ENCODE results near the gene BAIAP2L1.
"Not testable (repeated sequence)": the region's sequence is repeated elsewhere in the genome, so short reads cannot be mapped to it uniquely, and the experiment has no call there.

The BAIAP2L1 gene

DNA sequence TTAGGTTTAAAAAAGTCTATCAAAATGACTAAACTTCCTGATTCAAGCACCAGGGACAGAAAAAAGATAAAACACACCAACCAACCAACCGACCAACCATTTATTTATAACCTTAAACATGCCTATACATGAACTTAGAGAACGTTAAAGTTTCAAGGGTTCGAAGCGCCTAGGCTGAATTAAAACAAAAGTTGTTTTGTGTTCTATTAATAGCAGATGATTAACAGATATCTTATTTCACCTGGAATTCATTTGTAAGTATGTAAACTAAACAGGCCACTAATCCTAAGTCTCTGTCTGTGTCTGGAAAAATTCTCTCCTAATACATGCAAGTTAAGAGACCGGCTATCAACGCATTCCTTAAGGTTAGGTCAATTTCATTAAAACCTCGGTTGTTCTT is 1.4 kb downstream of the BAIAP2L1 start:
- in situ Hi-C loops (cut with HindIII; ENCODE audit: low sequenced_read_pairs) = no loop called here

DNA sequence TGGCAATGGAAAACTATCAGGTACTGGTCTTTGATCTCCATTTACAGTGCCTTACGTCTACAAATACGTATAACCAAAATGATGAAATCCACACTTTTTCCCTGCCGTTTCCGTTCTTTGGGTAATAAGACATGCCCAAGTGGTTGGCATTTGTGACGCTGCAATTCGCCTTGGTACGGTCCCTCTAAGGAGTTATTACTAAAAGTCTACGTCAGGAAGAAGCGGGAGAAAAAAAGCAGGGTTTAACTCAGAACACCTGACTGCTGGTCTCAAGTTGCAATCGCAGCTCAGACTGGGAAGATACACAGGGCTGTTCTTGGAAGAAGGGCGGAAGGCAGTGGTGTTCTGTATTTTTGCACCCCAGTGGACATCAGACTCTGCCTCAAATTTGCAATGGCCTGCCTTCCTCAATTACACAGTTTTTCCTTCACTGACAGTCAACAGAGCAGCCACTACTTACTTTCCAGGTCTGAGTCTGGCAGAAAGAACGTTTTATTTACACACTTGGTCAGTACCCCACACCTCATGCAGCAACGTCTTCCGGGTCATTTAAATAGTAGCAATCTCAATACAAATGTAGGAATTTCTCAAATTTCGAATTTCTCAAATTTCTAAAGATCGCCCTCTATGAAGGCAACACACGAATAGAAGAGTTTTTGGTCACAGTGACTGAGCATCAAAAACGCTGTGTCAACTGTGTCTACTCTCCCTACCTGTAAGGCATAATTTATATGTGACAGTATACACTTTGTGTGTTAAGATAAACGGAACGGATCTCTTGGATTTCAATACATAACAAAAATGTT is 2.1 kb downstream of the BAIAP2L1 start:
- in situ Hi-C loops (cut with HindIII; ENCODE audit: low sequenced_read_pairs) = no loop called here

DNA sequence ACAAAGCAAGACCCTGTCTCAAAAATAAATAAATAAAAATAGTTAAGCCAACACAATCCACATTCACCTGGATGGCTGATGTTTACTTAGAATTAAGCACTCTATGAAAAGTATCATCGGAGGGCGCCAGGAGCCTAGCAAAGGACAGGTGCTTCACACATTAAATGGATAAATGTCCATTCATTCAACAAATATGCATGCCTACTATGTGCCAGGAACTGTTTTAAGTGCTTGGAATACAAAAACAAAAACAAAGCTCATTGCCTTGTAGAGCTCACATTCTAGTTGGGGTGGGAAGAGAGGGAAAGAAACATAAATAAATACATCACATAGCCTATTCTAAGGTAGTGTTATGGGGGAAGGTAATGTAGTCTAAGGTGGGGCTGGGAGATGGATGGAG is 4.1 kb downstream of the BAIAP2L1 start:
- in situ Hi-C loops (cut with HindIII; ENCODE audit: low sequenced_read_pairs) = no loop called here

DNA sequence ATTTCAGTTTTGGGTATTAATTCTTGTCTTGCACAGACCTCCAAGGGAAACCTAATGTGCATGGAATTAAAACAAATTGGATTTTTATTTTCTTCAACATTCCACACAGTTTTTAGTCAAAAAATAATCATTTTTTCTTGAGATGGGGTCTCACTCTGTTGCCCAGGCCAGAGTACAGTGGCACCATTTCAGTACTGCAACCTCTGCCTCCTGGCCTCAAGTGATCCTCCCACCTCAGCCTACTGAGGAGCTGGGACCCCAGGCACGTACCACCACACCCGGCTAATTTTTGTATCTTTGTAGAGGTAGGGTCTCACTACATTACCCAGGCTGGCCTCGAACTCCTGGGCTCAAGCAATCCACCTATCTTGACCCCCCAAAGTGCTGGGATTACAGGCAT is 4.9 kb downstream of the BAIAP2L1 start:
- in situ Hi-C loops (cut with HindIII; ENCODE audit: low sequenced_read_pairs) = no loop called here

DNA sequence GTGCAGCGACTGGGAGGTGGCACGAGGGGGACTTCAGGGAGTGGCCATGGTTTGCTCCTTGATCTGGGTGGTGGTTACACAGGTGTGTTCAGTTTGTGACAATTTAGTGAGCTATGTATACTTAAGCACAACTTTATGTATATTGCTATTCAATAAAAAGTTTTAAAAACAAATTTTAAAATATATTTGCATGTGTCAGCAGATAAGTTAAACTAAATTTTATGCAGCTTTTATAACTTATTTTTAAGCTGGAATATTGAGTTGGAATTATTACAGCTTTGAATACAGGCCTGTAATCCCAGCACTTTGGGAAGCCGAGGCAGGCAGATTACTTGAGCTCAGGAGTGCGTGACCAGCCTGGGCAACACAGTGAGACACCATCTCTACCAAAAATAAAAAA is 5.4 kb downstream of the BAIAP2L1 start:
- in situ Hi-C loops (cut with HindIII; ENCODE audit: low sequenced_read_pairs) = no loop called here

DNA sequence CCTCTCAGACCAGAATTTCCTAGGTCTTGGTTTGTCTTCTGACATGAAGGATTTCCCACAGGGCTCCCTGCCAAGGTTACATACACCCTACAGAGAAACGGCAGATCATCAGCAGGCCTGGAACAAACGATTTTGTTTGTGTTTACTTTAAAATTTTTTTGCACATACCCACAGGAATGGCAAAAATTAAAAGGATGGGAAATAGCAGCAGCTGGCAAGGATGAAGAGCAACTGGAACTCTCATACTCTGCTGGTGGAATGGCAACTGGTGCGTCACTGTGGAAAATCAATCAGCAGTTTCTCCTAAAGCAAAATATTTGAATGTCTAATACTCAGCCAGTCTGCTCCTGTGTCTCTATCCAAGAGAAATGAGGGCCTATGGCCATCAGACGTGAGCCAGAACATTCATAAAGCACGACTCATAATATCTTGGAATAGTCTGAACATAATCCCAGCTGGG is 6.5 kb downstream of the BAIAP2L1 start:
- in situ Hi-C loops (cut with HindIII; ENCODE audit: low sequenced_read_pairs) = no loop called here

DNA sequence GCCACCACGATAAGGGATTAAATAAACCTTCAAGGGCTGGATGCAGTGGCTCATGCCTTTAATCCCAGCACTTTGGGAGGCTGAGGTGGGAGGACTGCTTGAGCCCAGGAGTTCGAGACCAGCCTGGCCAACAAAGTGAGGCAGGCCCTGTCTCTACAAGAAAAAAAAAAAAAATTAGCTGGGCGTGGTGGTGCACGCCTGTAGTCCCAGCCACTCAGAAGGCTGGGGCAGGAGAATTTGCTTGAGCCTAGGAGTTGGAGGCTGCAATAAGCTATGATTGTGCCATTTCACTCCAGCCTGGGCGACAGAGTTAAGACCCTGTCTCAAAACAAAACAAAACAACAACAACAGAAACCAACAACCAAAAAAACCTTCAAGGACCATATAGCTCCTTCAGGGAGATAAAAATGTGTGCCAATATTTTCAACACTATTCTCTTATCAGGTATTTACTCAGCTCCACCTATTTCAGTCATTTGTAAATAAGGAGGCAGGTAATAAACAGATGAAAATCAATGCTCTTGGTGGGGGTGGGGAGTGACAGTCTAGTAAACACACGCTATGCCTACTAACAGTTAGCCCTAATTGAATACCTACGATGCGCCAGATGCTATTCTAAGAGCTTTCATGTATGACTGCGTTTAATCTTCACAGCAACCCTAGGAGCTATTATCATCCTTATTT is 13.2 kb downstream of the BAIAP2L1 start:
- in situ Hi-C loops (cut with HindIII; ENCODE audit: low sequenced_read_pairs) = no loop called here

DNA sequence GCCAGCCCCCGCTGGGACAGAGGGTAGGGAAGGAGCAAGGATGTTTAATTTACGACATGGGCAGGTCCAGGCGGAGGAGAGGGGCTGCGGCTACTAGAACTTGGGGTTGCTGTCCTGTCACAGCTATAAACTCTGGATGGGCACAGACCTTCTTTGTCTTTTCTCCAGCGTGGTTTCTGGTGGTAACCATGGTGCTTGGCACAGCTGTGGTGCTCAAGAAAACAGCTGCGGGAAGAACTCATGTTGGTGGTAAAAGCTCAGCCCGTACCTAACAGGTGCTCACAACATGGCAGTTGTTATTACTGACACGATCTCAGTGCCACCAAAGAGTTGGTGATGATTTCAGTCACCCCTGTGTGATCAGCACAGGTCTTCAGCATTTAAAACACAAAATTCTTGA is 13.8 kb downstream of the BAIAP2L1 start:
- in situ Hi-C loops (cut with HindIII; ENCODE audit: low sequenced_read_pairs) = no loop called here

DNA sequence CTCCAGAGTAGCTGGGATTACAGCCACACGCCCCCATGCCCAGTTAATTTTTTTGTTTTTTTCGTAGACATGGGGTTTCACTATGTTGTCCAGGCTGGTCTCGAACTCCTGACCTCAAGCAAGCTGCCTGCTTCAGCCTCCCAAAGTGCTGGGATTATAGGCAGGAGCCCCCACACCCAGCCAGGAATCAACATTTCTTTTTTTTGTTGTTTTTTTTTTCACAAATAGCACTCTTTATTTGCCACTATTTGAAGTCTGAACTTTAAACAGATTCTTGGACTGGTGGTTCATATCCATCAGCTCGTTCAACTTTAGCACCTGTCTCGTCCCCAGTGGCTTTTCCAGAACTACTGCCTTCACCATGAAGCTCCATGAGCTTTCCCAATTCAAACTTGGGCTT is 15.4 kb downstream of the BAIAP2L1 start:
- in situ Hi-C loops (cut with HindIII; ENCODE audit: low sequenced_read_pairs) = not testable (repeated sequence)

DNA sequence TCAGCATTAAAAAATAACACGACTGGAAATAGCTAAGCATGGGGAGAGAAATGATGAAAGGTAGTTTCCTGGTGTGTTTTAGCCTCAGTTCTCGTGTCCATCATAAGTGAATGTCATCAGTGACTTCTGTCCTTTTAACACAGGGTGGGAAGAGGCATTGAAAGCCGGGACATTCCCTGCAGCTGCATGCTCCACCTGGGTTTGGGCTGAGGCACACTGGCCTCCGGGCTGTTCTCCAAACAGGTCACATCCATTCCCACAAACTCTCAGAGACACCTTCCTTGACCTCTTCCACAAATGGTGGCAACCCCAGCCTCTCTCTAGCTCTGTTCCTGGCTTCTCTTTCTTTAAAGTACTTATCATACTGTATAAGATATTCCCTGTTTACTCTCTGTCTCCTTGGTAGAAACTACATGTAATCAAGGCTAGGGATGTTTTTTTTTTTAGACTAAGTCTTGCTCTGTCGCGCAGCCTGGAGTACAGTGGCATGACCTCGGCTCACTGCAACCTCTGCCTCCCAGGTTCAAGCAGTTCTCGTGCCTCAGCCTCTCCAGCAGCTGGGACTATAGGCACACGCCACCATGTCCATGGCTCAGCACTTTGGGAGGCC is 22.6 kb downstream of the BAIAP2L1 start:
- in situ Hi-C loops (cut with HindIII; ENCODE audit: low sequenced_read_pairs) = no loop called here

DNA sequence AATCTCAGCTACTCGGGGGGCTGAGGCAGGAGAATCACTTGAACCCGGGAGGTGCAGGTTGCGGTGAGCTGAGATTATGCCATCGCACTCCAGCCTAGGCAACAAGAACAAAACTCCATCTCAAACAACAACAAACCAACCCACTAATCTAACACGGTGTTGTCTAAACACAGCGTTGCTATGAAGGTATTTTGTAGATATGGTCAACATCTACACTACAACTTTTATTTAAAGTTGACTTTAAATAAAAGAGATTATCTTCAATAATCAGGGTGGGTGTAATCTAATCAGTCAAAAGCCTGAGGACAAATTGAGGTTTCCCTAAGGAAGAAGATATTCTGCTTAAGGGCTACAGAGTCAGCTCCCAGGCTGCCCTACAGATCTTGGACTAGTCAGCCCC is 24.2 kb downstream of the BAIAP2L1 start:
- in situ Hi-C loops (cut with HindIII; ENCODE audit: low sequenced_read_pairs) = no loop called here

DNA sequence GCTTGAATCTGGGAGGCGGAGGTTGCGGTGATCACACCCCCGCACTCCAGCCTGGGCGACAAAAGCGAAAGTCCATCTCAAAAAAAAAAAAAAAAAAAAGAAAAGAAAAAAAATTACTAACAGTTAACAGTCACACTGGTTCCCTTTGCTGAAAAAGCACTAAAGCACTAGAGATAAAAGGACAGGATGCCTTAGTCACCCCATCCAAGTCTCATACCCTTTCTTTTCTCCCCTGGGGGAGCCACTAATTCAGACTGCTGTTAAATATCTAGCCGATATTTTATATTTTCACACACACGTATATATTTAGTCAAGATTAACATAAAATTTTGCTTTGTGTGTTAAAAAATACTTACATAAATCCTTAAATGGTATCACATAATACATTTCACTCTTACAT is 25.2 kb downstream of the BAIAP2L1 start:
- in situ Hi-C loops (cut with HindIII; ENCODE audit: low sequenced_read_pairs) = no loop called here

DNA sequence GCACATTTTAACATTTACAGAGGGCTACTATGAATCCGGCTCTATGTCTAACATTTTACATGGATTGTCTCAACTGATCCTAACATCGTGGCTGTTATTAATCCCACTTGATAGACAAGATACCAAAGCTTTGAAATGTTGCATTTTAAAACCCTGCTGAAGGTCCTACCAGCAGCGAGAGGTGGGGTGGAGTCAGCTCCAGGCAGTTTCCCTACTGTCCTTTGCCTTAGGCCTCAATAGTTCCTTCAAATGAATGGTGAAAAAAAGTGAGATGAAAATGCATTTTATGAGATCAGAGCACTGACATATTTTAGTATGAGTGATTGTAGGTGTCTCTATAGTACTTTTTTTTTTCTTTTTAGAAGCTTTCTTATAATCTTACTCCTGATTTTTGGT is 26.6 kb downstream of the BAIAP2L1 start:
- in situ Hi-C loops (cut with HindIII; ENCODE audit: low sequenced_read_pairs) = no loop called here

DNA sequence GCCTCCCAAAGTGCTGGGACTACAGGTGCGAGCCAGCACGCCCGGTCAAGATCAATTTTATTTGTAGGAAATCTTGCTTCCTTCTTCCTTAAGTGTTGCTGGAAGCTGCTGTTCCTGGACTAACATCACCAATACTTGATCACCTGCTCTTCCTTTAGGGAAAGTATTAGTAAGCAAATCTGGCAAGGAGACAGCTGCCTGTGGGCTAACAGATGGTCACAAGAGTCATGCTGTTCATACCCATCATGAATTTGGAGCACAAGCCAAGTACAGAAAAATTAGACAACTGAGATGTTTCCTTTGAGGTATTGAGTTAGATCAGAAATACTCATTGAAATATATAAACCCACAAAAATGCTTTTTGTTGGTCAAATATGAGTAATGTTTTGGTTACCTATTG is 27.9 kb downstream of the BAIAP2L1 start:
- in situ Hi-C loops (cut with HindIII; ENCODE audit: low sequenced_read_pairs) = no loop called here

DNA sequence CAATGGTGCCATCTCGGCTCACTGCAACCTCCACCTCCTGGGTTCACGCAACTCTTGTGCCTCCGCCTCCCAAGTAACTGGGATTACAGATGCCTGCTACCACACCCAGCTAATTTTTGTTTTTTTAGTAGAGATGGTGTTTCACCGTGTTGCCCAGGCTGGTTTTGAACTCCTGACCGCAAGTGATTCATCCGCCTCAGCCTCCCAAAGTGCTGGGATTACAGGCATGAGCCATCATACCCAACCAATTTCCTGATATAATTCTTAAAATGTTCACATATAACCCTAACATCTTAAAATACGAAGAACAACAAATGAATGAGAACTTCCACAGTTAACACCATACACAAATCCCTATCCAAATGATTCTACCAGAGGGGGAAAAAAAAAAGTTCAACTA is 31.2 kb downstream of the BAIAP2L1 start:
- in situ Hi-C loops (cut with HindIII; ENCODE audit: low sequenced_read_pairs) = no loop called here

DNA sequence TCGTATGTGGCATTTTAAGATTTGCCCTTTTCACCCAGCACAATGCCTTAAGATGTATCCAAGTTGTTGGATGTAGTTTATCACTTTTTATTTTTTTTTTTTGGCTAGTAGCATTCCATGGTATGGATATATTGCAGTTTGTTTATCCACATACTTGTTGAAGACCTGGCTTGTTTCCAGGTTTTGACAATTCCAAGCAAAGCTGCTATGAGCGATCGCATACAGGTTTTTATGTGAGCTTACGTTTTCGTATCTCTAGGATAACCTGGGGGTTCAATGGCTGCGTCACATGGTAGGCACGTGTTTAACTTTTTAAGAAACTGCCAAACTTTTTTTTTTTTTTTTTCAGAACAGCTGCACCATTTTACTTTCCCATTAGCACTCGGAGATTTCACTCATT is 32.2 kb downstream of the BAIAP2L1 start:
- in situ Hi-C loops (cut with HindIII; ENCODE audit: low sequenced_read_pairs) = no loop called here

DNA sequence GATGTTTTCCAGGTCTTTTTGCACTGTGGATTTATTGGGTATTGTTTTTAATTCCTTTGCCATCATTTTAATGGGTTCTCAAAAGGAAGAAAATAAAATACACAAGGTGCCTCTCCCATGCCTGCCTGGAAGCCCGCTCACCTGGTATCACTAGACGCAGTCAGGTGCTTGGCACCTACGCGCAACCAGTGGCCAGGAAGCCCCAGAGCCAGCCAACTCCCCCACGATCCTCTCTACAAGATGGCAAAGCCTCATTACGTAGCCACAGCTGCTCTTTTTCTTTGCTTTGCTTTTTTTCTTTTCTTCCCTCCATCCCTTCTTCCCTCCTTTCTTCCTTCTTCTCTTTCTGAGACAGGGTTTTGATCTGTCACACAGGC is 34.3 kb downstream of the BAIAP2L1 start:
- in situ Hi-C loops (cut with HindIII; ENCODE audit: low sequenced_read_pairs) = no loop called here

DNA sequence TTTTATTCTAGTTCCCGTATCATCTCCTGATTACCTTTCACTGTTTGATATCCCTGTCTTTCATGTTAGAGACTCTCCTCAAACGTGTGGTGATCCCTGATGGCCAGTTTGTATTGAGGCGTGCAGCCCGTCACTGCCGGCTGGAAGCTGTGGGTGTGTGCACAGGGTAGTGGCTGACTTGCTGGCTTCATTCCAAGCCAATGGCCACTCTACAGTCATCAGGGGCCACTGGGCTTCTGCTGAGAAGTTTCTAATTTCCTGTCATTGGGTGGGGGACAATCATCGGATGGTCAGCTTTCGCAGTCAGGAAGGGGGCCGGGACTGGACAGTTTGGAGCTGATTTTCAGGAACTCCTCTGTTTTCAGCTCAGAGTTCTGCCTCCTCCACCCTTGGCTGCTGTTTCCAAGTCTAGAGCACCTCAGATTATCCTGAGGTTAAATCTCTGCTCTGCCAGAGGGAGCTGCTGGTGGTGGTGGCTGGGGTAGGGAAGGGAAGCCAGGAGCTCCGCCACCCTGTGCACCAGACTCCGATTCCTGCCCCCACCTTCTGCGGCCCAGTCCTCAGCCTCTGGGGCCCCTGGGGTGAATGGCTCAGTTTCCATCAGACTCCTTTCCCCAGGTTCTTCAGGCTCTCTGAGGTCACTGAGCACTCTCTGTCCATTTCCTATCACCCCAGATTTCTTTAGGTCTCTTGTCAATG is 34.9 kb downstream of the BAIAP2L1 start:
- in situ Hi-C loops (cut with HindIII; ENCODE audit: low sequenced_read_pairs) = no loop called here

DNA sequence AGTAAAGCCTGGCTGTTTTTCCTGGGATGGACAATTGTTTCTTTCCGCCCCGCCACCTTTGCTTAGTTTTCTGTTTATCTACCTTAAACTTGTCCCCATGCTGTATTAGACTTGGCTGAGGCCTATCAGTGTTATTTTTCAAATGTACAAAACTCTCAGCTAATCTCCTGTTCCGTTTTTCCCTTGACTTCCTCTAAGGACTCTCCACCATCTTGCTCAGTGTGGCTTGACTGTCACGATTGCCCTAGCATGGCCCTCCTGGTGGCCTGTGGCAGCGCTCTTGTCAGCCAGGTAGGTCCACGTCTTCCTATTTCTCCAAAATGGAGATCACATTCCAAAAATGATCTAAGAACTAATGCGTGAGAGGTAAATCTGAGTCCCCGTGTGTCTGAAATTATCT is 36.7 kb downstream of the BAIAP2L1 start:
- in situ Hi-C loops (cut with HindIII; ENCODE audit: low sequenced_read_pairs) = no loop called here

DNA sequence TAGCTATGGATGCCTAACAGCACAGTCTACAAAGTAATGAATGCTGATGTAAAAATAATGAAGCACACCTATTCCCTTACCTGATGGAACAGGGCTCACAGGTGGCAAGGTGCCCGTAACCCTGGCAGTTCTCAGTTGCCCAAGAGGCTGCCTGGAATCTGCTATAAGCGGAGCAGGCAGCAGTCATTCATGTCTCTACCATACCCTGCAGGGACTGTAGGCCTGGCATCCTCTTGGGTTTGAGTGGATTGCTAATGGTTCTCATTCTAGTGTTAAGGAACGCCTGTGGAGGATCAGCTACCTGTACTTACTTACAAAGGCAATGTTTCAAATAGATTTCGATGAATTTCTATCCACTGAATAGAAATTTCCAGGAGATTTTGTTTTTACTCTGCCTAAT is 38.4 kb downstream of the BAIAP2L1 start:
- in situ Hi-C loops (cut with HindIII; ENCODE audit: low sequenced_read_pairs) = no loop called here

All from DLD1 (cell line).